ENCODE measurements around the gene DLX4.

The DLX4 gene, protein sequence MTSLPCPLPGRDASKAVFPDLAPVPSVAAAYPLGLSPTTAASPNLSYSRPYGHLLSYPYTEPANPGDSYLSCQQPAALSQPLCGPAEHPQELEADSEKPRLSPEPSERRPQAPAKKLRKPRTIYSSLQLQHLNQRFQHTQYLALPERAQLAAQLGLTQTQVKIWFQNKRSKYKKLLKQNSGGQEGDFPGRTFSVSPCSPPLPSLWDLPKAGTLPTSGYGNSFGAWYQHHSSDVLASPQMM

DNA sequence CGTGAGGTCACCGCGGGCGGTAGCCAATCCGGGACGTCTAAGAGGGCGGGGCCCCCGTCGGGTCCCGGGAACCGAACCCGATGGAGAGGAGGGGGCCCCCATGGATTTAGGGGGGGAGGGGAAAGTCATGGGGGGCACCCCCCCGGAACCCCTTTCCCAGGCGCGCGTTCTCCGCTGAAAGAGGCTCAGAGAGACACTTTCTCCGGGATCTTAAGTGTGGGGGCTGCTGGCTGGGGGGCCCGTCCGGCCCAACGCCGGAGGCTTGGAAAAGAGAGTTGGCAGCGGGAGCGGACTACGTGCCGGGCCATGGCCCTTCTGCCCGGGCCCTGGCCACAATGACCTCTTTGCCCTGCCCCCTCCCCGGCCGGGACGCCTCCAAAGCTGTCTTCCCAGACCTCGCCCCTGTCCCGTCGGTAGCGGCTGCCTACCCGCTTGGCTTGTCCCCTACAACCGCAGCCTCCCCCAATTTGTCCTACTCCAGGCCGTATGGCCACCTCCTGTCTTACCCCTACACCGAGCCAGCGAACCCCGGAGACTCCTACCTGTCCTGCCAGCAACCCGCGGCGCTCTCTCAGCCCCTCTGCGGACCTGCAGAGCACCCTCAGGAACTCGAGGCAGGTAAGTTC is at the start of gene DLX4:
DLX4 (plus strand) TSS at position 57 of the 626 bp plus-strand sequence; CDS start at position 336, 279 bp downstream.
- DNase-seq: no peak

DNA sequence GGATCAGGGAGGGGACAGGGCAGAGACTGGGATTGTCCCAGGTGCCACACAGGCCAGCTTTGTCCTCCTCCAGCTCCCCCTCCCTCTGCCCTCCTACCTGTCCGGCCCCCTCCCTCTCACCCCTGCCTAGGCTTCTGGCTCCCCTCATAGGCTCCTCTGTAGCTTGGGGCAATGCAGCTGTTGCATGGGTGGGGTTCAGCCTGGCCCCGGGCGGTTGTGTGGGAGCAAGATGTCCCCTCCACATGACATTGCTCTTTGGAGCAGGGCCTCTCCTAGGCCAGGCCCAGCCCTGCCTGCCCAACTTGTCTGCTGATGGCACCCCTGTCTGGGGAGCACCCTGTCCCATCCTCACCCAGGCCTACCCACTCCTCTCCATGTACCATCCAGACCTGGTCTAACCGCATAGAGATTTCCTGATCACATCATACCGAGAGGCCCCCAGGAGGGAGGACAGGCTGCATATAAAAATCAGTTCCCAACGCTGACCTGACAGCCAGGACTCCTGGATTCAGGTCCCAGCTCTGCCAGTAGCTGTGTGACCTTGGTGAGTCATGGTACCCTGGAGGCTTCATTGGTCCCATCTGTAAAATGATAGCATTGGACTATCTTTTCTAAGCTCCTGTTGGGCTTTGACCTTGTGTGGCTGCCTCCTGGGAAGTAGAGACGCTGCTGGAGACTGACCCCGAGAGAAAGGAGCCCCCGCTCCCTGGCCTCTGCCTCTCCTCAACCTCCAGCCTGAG is 48.8 kb upstream of the DLX4 start:
- DNase-seq: no peak

DNA sequence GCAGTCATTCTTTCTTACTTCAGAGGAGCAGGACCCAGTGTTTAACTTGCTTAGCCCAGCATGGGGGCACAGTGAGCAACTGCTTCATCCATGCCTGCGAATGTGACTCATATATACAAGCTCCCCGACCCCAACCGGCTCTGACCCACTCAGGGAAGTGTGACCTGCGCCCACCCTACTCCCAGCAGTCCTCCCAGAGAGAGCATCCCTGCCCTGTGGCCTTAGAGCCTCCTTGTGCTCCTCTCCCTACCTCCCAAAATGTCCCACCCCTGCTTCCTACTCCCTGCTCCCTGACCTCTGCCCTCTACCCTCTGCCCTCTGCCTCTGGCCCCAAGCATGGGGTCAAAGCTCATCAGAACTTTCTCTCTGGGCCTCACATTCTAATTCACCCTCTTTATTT is 46.9 kb upstream of the DLX4 start:
- no peak for DNase-seq

DNA sequence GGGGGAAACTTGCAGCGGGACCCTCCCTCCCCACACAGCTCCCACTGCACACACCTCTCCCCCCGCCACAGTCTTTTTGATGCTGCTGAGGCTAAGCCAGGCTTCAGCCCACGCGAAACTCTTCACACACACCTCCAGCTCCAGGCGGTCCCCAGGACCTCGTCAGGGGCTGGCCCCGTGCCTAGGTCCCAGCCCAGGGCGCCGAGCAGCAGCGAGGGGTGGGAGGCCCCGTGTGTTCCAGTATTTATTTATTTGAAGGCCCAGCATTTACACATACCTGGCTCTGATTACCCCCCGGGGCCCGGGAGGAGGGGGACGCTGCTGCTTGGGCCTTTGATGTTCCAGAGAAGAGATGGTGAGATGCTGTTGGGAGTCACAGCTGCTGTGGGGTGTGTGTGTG is 44.9 kb upstream of the DLX4 start:
- DNase-seq: no peak

DNA sequence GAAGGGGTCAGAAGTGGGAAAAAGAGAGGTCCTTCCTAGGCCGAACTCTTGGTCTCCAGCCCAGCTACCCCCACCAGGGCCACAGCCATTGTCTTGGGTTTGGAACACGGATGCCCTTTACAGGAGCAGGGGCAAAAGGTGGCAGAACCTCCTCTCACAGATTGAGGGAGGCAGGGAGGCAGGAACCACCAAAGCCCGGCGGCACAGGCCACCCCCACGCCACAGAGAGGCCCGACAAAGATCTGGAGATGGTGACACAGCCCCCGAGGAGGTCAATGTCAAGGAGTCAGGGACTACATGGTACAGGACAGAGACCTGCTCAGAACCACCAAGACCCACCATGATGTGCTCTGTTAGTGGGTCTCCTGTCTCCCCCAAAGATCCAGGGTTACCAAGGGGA is 44.4 kb upstream of the DLX4 start:
- DNase-seq: no peak

DNA sequence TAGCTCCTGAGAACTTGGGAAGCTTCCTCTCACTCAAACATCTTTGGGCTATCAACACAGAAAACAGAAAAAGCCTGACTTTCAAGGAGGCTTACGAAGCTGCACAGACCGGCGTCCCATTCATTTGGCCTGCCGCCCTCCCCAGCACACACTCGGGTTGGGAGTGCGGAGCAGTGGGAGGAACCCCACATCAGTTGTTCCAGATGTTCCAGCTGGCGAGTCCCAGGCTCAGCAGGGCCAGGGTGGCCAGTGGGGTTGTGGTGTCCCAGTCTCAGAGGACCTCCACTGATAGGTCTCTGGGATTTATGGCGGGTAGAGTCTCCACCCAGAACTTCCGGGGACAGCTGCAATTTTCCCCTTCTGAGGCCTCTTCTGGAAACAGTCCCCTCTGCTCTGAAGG is 43.1 kb upstream of the DLX4 start:
- DNase-seq: no peak

DNA sequence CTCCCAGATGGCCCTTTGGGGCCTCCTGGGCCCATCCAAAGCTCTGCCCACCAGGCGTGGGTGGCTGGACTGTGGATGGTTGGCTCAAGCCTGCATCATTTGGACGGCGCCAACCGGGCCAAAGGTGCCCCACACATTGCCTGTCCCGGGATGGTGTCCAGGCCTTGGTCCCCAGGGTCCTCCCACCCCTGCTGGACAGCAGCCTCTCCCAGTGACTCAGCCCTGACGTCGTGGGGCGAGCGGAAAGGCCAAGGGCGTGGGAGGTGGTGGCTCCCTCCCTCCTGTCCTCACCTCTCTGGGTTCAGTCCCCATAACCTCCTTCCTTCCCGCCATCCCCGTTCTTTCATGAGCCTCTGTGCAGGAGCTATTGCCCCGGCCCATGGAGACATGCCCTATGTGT is 42.1 kb upstream of the DLX4 start:
- DNase-seq: no peak

DNA sequence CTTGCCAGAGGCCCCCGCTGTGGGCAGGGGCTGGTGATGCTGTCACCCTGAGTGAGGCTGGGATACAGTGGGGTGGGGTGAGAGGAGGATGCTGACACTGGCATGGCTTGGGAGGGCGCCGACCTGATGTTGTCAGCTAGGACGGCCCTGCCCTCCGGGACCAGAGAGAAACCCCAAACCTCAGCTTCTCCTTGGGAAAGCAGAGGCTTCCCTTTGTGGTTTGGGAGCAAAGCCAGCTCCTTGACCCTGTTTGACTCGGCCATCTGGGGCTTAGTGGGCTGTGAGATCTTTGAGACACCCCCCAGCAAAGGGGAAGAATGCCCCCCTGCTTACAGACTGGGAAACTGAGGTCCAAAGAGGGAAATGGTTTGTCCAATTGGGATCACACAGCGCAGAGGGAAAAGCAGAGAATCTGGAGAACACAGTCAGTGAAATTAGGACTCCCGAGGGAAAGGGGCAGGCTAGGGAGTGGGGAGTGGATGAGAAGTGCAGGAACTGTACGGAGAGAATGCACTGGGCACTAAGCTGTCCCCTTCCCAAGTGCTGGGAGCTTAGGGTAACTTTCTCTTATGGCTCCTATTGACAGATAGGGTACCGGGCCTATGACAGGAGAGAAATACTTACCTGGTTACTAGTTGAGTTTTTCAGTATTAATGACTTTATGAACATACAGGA is 40.7 kb upstream of the DLX4 start:
- no peak for DNase-seq

DNA sequence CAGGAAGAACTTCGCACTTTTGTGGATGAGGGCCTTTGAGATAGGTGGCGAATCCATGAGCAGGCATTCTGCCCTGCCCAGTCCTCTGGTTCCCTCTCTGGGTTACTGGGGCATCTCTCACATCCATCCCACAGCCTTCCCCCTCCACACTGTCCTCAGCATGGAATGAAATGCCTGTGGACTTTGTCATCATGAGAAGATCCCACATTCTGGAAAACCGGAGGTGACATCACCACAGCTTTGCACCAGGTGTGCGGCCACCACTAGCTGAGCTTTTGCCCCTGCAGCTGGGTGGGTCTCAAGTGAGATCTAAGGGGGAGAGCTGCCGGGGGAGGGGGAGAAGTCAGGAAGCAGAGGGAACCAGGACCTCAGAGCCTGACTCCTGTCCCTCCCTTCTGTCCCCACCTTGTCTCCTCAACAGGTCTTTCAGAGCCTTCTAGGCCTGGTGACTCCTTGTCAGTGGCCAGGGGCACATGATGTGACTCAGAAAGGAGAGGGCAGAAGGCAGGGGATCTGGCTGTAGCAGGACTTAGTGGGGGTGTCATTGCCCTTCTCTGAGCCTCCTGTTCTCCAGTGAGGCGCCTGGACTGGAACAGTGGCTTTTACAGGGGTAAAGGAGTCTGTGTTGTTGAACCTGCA is 40.0 kb upstream of the DLX4 start:
- DNase-seq: no peak

DNA sequence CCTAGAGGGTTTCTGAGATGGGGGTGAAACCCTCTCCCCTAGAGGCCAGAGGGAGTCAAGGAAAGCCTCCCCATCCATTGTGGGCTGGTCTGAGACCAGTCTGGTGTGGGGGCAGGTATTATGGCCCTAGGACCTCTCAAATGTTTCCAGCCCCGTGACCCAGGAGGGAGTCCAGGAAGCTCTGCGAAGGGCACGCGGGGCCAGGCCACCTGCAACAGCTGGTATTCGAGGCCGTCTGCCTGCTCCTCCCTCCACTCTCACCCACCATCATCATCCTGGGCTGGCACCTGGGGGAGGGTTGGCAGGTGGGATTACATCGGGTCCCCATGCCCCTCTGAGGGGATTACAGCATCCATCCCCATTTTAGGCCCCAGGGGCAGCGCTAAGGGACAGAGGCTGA is 38.1 kb upstream of the DLX4 start:
- no peak for DNase-seq

DNA sequence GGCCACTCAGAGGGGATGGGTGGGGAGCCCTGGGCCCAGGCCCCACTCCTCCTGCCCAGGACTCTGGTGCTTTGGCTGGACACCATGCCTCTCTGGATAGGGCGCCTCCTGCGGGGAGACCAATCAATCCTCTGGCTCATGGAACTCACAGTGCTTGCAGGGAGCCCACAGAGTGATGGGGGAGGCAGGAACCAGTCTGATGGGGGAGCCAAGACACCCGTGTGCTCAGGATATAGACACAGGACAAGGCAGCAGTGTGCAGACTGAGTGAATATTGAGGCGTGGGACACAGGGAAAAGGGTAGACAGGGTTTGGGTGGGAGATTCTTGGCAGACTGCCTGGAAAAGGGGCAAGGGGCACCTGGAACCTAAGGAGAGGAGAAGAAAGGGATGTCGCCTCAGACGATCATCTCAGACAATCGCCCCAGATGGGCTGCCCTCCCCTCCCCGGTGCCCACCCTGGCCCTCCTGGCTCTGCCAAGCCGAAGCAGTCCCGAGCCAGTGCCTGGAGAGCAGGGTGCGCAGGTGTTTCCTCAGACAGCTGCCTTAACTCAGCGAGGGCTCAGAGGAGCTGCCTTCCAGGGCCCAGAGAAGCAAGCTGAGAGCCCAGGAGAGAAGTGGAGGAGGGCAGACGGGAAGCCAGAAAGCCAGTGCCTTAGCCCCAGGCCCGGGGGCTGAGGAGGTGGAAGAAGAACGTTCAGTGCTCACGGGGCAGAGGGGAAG is 37.4 kb upstream of the DLX4 start:
- no peak for DNase-seq

DNA sequence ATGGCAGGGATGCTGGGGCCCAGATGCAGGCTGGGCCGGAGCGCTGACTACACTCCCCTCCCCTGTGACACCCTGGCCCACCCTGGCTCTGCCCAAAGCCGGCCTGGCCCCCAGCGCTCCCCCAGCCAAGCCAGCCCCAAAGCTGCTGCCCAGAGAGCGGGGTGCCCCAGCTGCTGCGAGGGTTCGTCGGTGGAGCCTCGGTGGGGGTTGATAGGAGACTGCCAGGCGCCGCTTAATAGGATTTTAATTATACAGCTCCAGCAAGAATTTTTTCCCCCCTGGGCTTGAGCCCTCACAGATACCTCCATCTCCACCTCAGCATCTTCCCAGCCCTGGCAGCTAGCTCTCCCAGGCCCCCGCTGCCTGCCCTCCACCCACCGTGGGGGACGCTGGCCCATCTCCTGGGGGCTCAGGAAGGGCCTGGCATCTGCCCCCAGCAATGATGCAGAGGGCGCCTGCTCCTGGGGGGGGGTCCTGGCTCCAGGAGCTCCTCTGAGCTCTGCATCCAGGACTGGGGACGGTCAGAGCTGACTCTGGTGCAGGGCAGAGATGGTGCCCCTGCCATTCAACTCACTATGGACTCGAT is 36.8 kb upstream of the DLX4 start:
- no peak for DNase-seq

DNA sequence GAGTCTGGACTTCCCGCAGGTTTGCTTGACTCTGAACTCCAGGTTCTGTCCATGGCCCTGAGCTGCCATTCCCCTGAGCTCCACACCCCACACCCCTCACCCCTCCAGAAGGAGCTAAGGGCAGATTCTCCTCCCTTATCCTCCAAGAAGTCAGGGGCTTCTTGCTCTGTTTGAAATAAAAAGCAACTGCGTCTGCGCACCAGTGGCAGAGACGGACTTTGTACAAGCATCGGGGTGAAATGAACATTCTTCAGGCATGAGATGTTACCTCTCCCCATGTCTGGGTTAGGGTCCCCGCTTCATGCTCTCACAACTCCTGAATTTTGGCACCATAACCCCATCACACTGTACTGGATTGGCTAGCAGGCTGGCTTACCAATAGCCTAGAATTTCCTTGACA is 36.1 kb upstream of the DLX4 start:
- no peak for DNase-seq

DNA sequence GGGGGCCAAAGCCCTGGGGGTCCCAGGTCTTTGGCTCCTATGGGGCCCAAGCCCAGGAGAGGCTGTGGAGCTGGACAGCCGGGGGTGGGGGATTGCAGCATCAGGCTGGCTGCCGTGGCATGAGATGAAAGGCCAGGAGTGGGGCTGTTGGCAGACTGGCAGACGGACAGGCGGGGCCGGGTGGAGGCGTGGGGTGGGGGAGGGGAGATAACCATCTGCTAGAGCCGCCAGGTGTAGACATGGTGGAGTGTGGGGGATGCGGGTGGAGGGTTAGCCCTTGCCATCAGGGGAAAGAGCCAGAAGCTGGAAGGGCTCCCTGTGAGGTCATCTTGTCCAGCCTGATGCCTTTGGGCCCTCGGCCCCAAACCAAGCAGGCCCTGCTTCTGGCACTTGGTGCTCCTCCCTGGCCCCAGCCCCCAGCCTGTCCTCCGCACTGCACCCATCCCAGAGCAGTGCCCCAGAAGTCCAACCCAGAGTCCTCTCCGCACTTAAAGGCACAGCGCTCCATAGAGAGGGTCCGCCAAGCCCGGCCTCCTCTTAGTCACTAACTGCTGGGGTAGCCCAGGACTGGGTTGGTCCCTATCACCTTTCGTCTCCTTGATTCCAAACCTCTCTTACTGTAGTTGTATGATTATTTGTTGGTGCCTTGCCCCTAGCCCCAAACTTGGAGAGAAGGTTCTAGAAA is 33.3 kb upstream of the DLX4 start:
- DNase-seq: no peak

DNA sequence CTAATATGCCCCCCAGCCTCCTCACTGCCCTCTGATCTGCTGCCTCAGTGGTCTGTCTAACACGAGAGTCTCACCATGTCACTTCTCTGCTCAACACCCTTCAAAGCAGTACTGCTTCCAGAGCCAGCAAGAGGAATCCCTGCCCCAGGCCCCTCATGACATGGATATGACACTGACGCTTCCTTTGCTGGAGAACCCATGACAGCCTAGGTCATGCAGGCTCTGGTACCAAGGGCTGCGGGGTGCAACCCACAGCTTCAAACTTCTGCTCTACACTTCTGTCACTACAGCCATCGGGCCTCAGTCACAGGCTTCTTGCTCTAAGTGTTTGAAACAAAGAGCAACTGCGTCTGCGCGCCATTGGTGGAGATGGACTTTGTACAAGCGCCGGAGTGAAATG is 32.6 kb upstream of the DLX4 start:
- DNase-seq: no peak

DNA sequence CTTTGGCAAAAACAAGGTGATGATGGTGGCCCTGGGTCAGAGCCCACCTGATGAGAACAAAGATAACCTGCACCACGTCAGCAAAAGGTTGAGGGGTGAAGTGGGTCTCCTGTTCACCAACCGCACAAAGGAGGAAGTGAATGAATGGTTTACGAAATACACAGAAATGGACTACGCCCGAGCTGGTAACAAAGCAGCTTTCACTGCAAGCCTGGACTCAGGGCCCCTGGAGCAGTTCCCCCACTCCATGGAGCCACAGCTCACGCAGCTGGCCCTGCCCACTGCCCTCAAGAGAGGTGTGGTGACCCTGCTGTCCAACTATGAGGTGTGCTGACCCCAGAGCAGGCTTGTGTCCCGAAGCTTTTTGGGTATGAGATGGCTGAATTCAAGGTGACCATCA is 29.7 kb upstream of the DLX4 start:
- no peak for DNase-seq

DNA sequence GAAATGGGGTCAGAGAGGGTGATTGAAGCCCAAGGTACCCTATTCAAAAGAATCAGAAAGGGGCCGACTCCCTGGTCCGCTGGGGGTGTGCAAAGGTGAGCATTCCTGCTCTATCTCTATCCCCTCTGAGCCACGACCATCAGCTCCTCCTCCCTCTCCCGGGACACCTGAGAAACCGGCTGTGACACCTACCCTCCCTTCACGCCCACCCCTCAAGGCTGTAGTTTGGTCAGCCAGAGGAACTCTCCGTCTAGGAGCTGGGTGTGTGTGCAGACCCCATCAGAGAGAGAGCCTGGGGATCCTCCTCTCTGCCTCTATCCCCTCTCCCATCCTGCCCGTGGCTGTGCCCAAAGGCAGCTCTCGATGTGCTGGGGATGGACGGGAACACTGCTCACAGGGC is 27.6 kb upstream of the DLX4 start:
- no peak for DNase-seq

DNA sequence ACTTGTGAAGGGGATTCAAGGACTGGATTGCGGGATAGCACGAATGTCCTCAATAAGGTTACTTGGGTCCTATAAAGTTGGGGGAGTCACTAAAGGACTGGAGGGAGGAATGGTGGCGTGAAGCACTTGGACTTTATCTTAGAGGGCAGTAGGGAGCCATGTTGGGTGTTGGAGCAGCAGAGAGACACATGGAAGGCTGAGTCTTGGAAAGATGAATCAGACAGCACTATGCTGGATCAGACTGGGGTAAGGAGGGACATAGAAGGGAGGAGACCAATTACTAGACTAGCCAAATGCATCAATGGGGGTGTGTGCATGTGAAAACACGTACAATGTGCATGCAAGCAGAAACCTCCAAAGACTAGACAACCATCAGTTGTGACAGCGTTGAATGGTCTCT is 26.0 kb upstream of the DLX4 start:
- no peak for DNase-seq

DNA sequence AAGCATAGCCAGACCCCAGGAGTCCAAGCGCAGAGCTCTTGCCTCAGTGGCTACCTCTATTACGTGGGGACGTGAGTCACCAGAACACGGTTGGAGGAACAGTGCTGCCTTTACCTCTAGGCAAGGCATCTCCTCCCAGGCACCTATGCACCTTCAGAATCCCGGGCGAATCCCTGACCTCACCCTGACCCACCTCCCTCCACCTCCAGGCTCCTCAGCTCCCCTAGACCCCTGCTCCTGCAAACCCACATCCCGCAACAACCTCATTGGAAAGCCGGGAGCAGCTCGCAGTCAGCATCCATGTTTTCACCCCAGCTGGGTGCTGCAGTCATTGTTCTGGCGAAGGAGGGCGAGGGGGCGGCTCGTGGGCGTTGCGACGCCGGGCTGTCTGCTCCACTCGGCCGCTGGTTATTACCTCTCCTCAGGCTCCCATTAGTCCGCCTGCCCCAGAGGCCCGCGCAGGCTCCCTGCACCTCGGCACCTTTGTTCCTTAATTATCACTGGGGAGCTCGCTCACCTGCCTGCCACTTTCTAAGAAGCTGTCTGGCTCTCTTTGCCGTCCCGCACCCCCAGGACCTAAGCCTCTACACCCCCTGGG is 24.6 kb upstream of the DLX4 start:
- DNase-seq: peak; percentile 53

DNA sequence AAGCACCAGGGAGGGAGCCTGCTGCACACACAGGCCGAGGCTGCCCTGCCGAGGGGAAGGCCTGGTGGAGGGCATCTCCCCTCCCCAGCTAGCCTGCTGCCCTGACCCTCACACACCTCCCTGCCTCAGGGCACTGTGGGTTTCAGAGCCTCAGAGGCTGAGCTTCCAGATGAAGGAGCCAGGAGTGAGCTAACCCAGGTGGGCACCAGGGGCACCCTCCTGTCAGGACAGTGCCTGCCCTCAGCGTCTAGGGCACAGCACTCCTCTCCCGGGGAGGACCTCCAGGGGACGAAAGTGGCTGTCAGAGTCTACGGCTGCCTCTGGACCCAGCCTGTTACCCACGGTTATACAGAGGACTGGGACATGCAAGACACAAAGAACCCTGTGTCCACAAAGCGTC is 22.8 kb upstream of the DLX4 start:
- DNase-seq: no peak

DNA sequence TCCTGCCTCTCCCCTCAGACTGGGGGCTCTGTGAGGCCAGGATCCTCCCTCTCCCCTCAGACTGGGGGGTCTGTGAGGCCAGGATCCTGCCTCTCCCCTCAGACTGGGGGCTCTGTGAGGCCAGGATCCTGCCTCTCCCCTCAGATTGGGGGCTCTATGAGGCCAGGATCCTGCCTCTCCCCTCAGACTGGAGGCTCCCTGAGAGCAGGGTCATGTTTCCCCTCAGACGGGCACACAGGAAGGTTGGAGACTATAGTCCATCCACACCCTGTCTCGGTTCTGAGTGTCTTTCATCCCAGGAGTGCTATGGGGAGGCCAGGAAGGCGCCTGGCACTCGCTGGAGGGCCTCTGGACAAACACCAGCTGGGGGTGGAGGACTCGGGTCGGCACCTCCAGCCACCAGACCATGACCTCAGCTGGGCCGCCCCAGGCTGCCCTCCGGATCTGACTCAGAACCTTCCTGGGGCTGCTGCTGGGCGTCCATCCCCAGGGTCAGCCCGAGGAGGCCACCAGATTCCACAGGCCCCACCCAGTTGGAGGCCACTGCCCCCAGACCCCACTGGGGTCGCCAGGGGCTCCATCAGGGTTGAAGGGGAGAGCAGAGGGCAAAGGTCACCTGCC is 21.9 kb upstream of the DLX4 start:
- DNase-seq: no peak

All from NCI-H2107 (cell line).